Jurkat, Clone E6-1 (cell line): ENCODE measurements around the gene CFAP77.

Source experiments
- DNase-seq: peaks from one replicate; pipeline ENCODE4 v3.0.0-alpha.2; 2011; ENCODE audit warnings: low read depth, low spot score
- H3K4me3 ChIP-seq: 2 replicates; pipeline ENCODE4 v1.5.1; 2011; ENCODE audit warnings: mild to moderate bottlenecking, low read length, control low read depth, moderate library complexity

Gene CFAP77

GRCh38 chr9:132584601-132585560 lies 174.9 kb downstream of the CFAP77 start:
- H3K4me3 ChIP-seq = no peak overlapping the region
- no peak for DNase-seq

- no peak for DNase-seq
- no peak overlapping the region for H3K4me3 ChIP-seq
Observed at GRCh38 chr9:132585954-132586829, 176.2 kb downstream of the CFAP77 start.

GRCh38 chr9:132586830-132587591 lies 177.0 kb downstream of the CFAP77 start:
- H3K4me3 ChIP-seq = no peak overlapping the region
- no peak for DNase-seq

GRCh38 chr9:132587592-132587955 lies 177.6 kb downstream of the CFAP77 start:
- no peak overlapping the region for H3K4me3 ChIP-seq
- DNase-seq = no peak

- DNase-seq = no peak
- H3K4me3 ChIP-seq = no peak overlapping the region
Observed at GRCh38 chr9:132588098-132588497, 178.1 kb downstream of the CFAP77 start.

GRCh38 chr9:132588501-132589147 lies 178.6 kb downstream of the CFAP77 start:
- DNase-seq = no peak
- no peak overlapping the region for H3K4me3 ChIP-seq

GRCh38 chr9:132589148-132590036 lies 179.4 kb downstream of the CFAP77 start:
- no peak overlapping the region for H3K4me3 ChIP-seq
- DNase-seq = no peak

GRCh38 chr9:132590037-132590317 lies 180.0 kb downstream of the CFAP77 start:
- no peak overlapping the region for H3K4me3 ChIP-seq
- no peak for DNase-seq

GRCh38 chr9:132590318-132591182 lies 180.5 kb downstream of the CFAP77 start:
- no peak for DNase-seq
- H3K4me3 ChIP-seq = no peak overlapping the region

- H3K4me3 ChIP-seq = no peak overlapping the region
- no peak for DNase-seq
Observed at GRCh38 chr9:132591244-132591643, 181.2 kb downstream of the CFAP77 start.

GRCh38 chr9:132591751-132592314 lies 181.8 kb downstream of the CFAP77 start:
- no peak overlapping the region for H3K4me3 ChIP-seq
- no peak for DNase-seq

GRCh38 chr9:132592451-132592850 lies 182.4 kb downstream of the CFAP77 start:
- DNase-seq = no peak
- no peak overlapping the region for H3K4me3 ChIP-seq

- H3K4me3 ChIP-seq = no peak overlapping the region
- no peak for DNase-seq
Observed at GRCh38 chr9:132594412-132594811, 184.4 kb downstream of the CFAP77 start.

- no peak overlapping the region for H3K4me3 ChIP-seq
- no peak for DNase-seq
Observed at GRCh38 chr9:132595319-132595718, 185.3 kb downstream of the CFAP77 start.

- DNase-seq = no peak
- no peak overlapping the region for H3K4me3 ChIP-seq
Observed at GRCh38 chr9:132596200-132596599, 186.2 kb downstream of the CFAP77 start.

- no peak for DNase-seq
- no peak overlapping the region for H3K4me3 ChIP-seq
Observed at GRCh38 chr9:132597073-132597775, 187.2 kb downstream of the CFAP77 start.
